ENCODE measurements around the gene FAT3.

The FAT3 gene

GRCh38 chr11:92224407-92225124, at the start of gene FAT3:
Gene FAT3, plus strand, starts transcription at chr11:92224818. Its CDS starts 127,295 bp downstream, at chr11:92352113.
- no peak for DNase-seq

DNA sequence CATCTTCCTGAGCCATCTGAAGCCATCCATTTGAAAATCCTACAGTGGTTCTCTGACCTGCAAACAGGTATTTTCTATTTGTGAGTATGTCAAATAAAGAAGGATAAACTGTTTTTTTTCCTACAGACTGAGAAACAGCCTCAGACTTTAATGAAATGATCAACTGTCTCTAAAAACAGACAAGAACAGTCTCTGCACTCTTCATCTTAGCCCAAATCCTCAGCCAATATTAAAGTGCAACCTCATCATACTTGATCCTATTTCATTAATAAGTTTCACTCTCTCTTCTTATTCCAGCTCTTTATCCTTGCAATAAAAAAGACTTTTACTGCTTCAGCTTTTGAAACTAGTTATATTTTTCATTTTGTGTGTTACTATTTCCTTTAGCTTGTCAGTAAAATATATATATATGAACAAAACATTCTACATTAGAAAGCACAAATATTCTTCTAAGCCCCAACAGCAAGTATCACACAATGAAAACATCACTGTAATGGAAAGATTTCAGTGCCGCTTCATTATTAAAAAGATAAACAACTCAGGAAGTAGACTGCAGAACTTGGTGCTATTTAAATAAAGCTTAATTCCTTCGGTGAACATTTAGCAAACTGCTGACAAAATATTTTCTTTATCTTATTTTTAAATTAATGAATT, 45.5 kb upstream of the FAT3 start:
- DNase-seq, result no peak

DNA sequence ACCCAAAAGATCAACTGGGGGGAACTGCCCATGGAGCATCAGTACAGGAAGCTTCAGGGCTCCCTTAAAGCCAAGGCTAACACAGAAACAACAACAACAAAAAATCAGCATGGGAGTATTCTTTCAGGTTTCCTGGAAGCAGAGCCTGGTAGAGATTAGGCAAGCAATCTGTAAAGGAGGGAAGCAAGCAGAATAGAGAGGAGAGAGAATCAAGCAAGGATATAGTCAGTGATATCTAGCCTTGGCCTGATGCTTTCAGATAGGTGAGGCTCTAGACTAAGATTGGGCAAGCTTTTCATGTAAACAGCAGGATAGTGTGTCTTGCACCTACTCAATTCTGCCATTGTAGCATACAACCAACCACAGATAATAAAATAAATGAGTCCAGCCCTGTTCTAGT, 44.4 kb upstream of the FAT3 start:
- DNase-seq, result no peak

GRCh38 chr11:92180664-92181251, 43.9 kb upstream of the FAT3 start:
- DNase-seq, result no peak

- no peak for DNase-seq
Measured at GRCh38 chr11:92190535-92191206, 33.9 kb upstream of the FAT3 start.

GRCh38 chr11:92192141-92192540, 32.5 kb upstream of the FAT3 start:
- DNase-seq, result no peak

DNA sequence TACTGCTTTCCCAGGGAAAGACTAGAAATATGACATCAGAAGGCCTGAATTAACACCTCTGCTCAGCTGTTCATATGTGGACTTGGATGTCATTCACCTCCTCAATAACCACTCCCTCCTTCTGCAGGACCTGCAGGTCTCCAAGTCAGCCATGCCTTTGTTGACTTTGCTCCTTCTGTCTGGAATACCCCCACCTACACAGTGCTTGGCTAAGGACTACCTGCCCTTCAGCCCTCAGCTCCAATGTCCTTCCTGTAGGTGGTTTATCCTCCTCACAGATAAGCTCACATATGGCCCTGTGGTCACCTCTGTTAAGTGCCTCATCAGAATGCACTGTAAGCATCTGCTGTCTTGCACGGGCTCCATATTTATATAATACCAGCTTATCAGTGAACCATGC, 26.4 kb upstream of the FAT3 start:
- DNase-seq, result no peak

GRCh38 chr11:92199991-92200390, 24.6 kb upstream of the FAT3 start:
- peak; percentile 78 for DNase-seq

DNA sequence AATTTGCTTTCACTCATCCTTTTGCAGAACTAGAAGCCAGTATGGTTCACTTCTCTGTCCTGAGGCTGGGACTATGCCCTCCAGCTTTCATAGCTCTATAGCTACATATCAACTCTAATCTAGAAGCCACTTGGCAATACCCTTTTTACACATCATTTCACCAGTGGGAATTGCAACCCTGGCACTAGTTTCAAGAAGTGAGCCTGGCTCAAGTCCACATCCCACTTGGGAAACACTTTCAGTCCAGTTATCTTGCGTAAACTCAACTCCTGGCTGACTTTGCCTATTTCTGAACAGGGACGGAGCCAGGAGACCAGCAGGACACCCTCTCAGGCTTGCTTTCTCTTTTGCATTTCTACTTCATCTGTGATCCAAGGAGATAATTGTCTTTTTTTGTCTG, 19.9 kb upstream of the FAT3 start:
- no peak for DNase-seq

GRCh38 chr11:92206441-92206840, 18.2 kb upstream of the FAT3 start:
- DNase-seq, result no peak

GRCh38 chr11:92211576-92212167, 12.9 kb upstream of the FAT3 start:
- DNase-seq, result peak; percentile 31

DNA sequence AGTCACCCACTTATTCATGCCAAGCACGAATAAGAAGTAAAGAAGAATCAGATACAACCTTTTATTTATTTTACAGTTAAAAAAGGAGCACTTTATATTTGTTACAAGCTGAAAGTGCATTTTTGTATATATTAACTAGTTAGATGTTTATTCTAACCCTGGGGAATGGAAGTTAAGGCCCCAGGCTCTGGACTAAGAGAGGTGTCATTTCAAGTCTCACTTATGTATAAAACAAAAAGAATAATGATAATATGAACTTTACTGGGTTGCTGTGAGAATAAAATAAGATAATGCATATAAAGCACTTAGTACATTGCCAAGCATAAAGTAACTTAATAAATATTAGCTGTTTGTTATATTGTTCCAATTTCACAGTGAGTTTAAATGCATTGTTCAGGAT, 12.1 kb upstream of the FAT3 start:
- DNase-seq, result no peak

DNA sequence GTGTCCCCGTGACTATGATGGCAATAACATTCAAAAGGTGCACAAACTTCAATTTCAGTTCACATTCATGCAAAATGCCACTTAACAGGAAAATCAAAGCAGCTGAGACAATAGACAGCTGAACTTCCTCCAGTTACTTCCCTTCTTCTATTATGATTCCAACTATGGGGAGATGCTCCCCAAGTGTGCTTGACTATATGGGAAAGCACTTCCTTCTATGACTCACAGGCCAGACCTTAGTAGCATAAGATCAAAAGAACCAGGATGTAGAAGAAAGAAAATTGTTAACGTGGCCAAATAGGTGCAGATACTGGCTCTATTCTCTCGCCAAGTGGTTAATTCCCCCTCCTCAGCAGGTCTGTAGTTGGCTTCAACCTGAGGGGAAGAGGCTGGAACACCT, 7.8 kb upstream of the FAT3 start:
- DNase-seq, result no peak

DNA sequence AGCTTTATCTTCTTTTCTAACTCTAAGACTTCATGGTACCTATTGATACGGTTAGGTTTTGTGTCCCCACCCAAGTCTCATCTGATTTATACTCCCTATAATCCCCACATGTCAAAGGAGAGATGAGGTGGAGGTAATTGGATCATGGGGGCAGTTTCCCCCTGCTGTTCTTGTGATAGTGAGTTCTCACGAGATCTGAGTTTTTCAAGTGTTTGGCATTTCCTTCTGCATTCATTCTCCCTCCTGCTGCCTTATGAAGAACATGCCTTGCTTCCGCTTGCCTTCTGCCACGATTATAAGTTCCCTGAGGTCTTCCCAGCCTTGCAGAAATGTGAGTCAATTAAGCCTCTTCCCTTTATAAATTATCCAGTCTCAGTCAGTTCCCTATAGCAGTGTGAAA, 5.1 kb upstream of the FAT3 start:
- DNase-seq, result no peak

- DNase-seq, result no peak
Measured at GRCh38 chr11:92222701-92223100, 1.9 kb upstream of the FAT3 start.

GRCh38 chr11:92224054-92224406, 588 bp upstream of the FAT3 start:
- DNase-seq, result no peak

- DNase-seq, result no peak
Measured at GRCh38 chr11:92225125-92225567, 528 bp downstream of the FAT3 start.

DNA sequence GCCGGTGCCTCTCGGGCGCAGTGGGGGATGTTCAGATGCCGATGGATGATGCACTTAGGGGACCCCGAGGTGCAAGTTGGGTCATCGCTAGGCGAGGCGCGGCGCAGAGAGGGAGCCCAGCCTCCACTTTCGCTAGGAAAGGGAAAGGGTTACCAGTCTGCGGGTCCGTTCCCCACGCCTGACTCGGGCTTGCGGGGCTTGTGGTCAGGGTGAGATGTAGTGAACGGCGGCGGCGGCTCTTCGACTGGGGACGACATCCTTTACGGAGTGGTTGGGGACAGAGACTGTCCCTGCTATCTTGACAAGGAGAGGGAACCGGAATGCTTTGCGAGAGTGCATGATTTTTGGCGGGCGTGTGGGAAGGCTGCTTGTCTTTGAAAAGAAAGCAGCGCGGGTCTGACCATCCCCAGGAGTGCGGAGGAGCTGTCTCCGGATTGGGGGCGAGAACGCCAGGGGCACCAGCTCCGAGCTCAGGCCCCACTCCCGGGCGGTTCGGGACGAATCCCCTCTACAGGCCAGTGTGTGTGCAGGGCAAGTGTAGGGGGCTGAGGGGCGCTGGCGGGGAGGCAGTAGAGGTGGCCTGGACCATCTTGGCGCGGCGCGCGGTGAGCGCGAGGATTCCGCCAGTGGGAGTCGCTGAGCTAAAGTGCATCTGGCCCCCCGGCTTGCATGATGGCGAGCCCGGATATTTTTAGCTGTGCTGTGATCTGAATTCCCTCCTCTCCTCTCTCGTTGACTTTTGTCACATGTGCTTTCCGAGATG, 1.1 kb downstream of the FAT3 start:
- no peak for DNase-seq

GRCh38 chr11:92226331-92227229, 2.0 kb downstream of the FAT3 start:
- DNase-seq, result no peak

GRCh38 chr11:92227230-92227814, 2.7 kb downstream of the FAT3 start:
- DNase-seq, result no peak

Measured in NCI-H524 treated with DMSO at 0.1 percent for 48 hours (cell line).